PFSK-1 (cell line): ENCODE measurements around the gene FKBP14.

ENCODE experiments used
- FOXP2 ChIP-seq: optimal IDR thresholded peaks from 2 replicates; pipeline ENCODE3; 2011; ENCODE audit warnings: borderline replicate concordance, control low read depth, inconsistent platforms; ENCODE audit not compliant: insufficient read depth; ENCODE audit errors: extremely low read length, extremely low read depth
- POLR2AphosphoS5 ChIP-seq: IDR thresholded peaks from 2 replicates; pipeline ENCODE4 v1.6.1; 2012; ENCODE audit warnings: low read depth, mild to moderate bottlenecking, control low read depth, low read length, moderate library complexity
- REST ChIP-seq, 2 experiments: IDR thresholded peaks; 2 replicates each; pipeline versions ENCODE4 v1.6.1 to v1.8.0; 2011 to 2012; ENCODE audit warnings: low read depth in 2 of 2, low read length in 2 of 2, control low read depth in 1 of 2, inconsistent platforms in 1 of 2, mild to moderate bottlenecking in 1 of 2, moderate library complexity in 1 of 2; ENCODE audit not compliant: insufficient read depth in 1 of 2
- SIN3A ChIP-seq: IDR thresholded peaks from 2 replicates; pipeline ENCODE4 v1.6.1; 2012; ENCODE audit warnings: mild to moderate bottlenecking, low read length, moderate library complexity, borderline replicate concordance; ENCODE audit not compliant: insufficient read depth
- TAF1 ChIP-seq: IDR thresholded peaks from 2 replicates; pipeline ENCODE4 v1.6.1; 2012; ENCODE audit warnings: low read length, control low read depth, borderline replicate concordance; ENCODE audit not compliant: insufficient read depth

The FKBP14 gene

GRCh38 chr7:29971566-29972314, 54.8 kb downstream of the FKBP14 start:
- TF ChIP-seq POLR2AphosphoS5 (no peak), REST (IDR thresholded peaks at IDR 0.05; ENCODE audit: insufficient read depth in 1 of 2, low read depth in 2 of 2, low read length in 2 of 2) (no peak), FOXP2 (no peak), TAF1 (no peak), SIN3A (no peak)

GRCh38 chr7:29970158-29970557, 56.3 kb downstream of the FKBP14 start:
- no peak for TF ChIP-seq REST (IDR thresholded peaks at IDR 0.05; ENCODE audit: insufficient read depth in 1 of 2, low read depth in 2 of 2, low read length in 2 of 2)
- TF ChIP-seq TAF1, result no peak
- no peak for TF ChIP-seq POLR2AphosphoS5
- no peak for TF ChIP-seq FOXP2
- TF ChIP-seq SIN3A, result no peak

- TF ChIP-seq FOXP2 (no peak), POLR2AphosphoS5 (no peak), SIN3A (no peak), TAF1 (no peak), REST (IDR thresholded peaks at IDR 0.05; ENCODE audit: insufficient read depth in 1 of 2, low read depth in 2 of 2, low read length in 2 of 2) (no peak)
Observed at GRCh38 chr7:29969738-29970137, 56.8 kb downstream of the FKBP14 start.

- no peak for TF ChIP-seq TAF1
- no peak for TF ChIP-seq FOXP2
- TF ChIP-seq POLR2AphosphoS5, result no peak
- no peak for TF ChIP-seq SIN3A
- no peak for TF ChIP-seq REST (IDR thresholded peaks at IDR 0.05; ENCODE audit: insufficient read depth in 1 of 2, low read depth in 2 of 2, low read length in 2 of 2)
Observed at GRCh38 chr7:29968683-29969395, 57.7 kb downstream of the FKBP14 start.
